Activated T-helper 9 cell treated with anti-CD3 and anti-CD28 coated beads, Interleukin-2, amount 50 U/mL, for 16 hours (primary cell): ENCODE measurements around the gene DNAL1.

Source experiments
- DNase-seq: peaks from one replicate; pipeline ENCODE4 v3.0.0-alpha.2; 2020; ENCODE audit warnings: low read depth

Gene DNAL1

GRCh38 chr14:73744175-73744867 lies 99.5 kb downstream of the DNAL1 start:
- no peak for DNase-seq

DNA sequence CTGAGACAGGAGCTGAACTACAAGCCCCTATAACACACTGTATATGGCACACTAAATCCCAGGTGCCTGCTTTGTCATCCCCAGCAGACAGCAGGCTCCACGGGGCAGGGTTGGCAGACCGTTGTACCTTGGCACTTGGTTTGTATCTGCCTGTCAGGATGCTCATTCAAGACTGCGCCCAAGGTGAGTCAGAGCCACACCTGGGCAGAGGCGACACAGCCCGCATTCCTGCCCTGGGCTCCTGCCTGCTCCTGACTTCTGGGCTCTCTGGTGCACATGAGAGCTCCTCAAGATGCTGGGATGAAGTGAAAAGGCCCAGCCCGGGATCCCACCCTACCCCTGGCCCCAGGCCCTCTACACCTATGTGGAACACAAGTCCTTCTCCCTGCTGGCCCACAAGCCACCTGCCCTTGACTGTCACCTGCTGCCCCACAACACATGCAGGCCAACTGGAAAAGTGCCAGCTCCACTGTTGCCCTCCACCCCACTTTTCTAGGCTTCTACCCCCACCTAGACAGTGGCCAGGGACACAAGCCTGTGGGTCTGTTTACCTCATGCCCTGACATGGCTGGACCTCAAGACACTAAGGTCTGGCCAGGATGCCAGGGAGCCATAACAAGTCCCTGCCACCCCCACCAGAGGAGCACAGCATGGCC lies 100.2 kb downstream of the DNAL1 start:
- DNase-seq = no peak

DNA sequence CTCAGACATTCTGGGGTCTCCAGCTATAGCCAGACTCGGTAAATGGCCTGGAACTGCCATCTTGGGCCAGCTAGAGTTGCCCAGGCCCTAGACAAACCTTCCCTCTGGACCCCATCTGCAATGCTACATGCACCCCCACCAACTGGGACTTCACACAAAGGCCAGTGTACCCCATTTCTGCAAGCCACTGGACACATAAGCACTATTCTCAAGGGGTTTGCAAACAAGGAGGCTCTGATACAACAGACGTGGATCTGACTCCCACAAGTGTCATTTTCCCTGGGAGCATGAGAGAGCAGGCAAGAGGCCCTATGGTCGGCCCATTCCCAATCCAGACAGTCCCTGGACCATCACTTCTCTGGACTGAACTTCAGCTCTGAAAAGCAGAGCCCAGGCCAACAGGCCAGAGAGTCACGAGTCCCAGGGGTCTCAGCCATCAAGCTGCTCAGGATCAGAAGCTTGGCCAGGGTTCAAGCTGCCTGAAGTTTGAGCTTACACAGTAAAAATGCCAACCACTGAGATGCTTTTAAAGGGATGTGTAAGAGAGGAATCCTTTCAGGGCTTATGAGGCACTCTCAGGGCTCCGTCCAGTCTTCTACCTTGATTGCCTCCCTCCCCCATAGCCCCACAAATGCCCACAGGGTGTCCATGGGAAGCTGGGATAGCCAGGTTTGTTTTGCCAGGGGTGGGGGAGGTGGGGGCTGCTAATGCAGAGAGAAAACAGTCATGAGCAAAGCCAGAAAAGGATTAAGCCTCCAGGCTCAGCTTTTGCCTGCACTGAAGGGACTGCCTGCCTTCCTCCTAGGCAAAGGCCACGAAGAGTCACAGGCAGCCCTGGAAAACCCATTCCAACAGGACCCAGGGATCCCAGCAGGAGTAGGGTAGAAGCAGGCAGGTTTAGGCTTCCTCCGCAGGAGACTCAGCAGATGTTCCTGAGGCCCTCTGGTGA lies 101.1 kb downstream of the DNAL1 start:
- no peak for DNase-seq

- DNase-seq = no peak
Observed at GRCh38 chr14:73746520-73747378, 102.0 kb downstream of the DNAL1 start.

DNA sequence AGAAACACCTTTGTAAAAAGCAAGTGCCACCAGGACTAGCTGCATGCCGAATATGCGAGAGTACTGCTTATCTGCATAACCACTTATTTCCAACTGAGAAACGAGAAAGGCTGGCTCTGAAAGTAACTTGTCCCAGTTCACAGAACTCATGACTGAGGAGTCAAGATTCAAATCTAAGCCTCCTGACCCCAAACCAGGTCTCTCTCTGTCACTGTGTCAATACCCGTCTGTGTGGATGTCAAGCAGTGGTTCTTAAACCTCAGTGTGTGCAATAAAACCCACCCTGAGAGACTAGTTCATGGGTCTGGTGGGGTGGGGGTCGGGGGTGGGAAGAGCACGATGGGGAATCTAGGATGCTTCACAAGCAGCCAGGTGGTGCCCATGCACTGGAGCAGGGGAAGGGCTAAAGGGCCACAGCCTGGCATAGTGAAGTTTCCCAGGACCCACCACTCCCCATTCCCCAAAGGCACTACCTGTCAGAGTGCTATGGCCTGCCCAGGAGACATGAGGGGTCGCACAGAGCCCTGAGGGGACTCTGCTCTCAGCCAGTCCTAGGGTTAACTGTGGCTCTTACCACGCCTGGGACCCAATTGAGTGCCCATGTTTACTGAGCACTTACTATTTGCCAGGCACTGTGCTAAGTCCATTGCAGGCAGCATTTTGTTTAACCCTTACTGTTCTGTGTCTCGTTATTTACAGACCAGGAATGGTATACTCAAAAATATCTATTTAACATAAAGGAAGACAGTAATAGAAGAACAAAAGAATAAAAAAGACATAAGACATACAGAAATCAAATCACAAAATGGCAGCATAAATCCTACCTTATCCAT lies 102.8 kb downstream of the DNAL1 start:
- no peak for DNase-seq

DNA sequence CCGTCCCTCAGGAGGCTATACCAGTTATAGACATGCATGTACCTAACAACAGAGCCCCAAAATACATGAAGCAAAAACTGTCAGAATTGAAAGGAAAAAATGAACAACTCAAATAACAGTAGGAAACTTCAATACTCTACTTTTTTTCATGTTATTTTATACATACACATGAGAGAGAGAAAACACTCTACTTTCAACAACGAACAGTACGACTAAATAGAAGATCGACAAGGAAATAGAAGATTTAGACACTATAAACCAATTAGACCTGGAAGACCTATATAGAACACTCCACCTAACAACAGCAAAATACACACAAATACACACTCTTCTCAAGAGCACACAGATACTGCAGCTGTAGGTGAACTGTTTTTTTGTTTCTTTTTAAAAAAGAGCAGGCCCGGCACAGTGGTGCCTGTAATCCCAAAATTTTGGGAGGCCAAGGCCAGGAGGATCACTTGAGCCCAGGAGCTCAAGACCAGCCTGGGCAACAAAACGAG lies 104.1 kb downstream of the DNAL1 start:
- no peak for DNase-seq

- no peak for DNase-seq
Observed at GRCh38 chr14:73749706-73750530, 105.1 kb downstream of the DNAL1 start.

GRCh38 chr14:73750531-73750901 lies 105.7 kb downstream of the DNAL1 start:
- no peak for DNase-seq

- DNase-seq = no peak
Observed at GRCh38 chr14:73751157-73751691, 106.4 kb downstream of the DNAL1 start.

DNA sequence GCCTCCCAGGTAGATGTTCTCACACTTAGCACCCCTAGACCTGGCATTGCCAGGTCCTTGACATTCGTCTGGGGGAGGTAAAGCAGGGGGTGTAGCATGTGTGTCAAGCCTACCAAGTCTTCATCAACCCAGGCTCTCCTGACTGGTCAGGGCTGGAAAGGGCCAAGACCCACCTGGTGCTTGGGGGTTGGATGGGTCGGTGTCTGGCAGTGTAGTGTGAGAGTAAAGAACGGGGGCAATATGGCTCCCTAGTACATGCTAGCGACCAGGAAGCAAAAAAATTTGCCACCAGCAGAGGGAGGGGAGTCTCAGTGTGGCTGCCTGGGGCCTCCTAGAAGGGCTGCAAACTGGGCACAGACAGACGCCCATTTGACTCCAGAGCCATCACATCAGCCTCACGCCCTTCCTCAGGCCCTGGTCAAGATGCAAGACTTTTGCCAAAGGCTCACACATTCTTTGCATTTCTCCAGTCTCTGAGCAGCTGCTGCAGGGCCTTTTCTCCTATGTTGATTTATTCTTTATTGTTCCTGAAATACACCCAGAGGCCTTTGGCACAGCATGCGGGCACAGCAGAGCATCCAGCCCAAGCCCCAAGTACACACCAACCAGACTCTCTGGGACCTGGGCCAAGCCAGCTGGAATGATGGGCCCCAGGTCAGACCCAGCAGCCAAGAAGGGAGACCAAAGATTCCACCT lies 107.7 kb downstream of the DNAL1 start:
- no peak for DNase-seq
